GM12873 (cell line): Measurements from ENCODE around the gene BTLA.

Experiments
- TF ChIP-seq, protein P1 (sequence below): IDR thresholded peaks from 2 replicates; pipeline ENCODE4 v1.5.1; 2012; ENCODE audit warnings: low read depth, mild to moderate bottlenecking, moderate library complexity, low read length, control low read depth; ENCODE audit not compliant: insufficient read depth; ENCODE audit errors: missing control alignments

BTLA gene

DNA sequence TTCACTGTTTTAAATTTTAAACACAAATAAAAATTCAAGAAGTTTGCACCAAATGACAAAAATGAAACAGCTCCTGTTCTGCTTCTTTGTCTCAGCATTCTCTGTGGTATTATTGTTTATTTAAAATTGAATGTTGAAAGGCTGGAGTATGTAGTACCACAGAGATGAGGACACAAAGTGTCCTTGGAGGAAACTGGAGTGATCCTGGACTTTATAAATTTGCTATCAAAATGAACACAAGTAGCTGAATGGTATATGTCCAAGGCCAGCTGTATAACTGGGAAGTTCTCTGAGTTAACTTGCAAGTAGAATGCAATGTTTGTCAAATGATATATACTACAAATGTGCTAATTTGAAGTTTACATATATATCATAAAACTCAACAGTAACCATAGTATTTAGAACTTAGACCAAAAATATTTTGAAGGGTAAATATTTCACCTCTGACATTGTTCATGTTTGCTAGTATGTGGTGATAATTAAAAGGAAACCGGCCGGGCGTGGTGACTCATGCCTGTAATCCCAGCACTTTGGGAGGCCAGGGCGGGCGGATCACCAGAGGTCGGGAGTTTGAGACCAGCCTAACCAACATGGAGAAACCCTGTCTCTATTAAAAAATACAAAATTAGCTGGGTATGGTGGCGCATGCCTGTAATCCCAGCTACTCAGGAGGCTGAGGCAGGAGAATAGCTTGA lies 12.3 kb downstream of the BTLA start:
- TF ChIP-seq, protein P1, sequence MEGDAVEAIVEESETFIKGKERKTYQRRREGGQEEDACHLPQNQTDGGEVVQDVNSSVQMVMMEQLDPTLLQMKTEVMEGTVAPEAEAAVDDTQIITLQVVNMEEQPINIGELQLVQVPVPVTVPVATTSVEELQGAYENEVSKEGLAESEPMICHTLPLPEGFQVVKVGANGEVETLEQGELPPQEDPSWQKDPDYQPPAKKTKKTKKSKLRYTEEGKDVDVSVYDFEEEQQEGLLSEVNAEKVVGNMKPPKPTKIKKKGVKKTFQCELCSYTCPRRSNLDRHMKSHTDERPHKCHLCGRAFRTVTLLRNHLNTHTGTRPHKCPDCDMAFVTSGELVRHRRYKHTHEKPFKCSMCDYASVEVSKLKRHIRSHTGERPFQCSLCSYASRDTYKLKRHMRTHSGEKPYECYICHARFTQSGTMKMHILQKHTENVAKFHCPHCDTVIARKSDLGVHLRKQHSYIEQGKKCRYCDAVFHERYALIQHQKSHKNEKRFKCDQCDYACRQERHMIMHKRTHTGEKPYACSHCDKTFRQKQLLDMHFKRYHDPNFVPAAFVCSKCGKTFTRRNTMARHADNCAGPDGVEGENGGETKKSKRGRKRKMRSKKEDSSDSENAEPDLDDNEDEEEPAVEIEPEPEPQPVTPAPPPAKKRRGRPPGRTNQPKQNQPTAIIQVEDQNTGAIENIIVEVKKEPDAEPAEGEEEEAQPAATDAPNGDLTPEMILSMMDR = no peak

DNA sequence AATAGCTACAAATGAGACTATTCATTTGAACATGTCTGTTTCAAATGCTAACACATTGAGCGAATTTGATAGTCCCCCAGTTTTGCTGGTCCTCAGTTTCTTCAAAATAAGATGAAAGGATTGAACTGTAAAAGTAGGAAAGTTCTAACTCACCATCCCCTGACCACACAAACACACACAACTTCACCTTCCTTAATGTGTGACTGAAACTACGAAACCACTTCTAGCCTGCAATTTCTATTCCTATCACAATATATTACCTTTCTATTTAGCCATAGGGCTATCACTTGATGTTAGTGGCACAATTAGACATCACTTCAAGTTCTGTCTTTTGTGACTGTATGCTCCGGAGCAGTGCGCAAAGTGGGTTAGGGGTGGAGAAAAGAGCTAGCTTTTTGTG lies 14.9 kb downstream of the BTLA start:
- TF ChIP-seq, protein P1 = no peak

DNA sequence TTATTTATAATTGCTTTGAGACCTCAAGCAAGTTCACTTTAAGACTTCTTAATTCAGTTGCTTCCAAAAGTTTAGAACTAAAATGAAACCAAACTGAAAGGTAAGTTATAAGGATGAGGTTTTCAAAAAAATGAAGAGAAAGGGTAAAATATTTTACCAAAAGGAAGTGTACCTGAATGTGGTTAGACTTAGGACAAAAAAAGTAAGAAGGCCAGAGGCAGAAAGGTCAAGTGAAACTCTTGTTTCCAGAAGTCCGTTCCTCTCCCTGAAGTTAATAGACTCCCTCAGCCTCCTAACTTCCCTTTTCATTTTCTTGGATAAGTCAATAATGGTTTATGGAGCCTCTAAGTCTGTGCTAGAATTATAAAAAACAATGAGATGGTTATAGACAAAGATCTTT lies 16.6 kb downstream of the BTLA start:
- TF ChIP-seq, protein P1 = no peak

DNA sequence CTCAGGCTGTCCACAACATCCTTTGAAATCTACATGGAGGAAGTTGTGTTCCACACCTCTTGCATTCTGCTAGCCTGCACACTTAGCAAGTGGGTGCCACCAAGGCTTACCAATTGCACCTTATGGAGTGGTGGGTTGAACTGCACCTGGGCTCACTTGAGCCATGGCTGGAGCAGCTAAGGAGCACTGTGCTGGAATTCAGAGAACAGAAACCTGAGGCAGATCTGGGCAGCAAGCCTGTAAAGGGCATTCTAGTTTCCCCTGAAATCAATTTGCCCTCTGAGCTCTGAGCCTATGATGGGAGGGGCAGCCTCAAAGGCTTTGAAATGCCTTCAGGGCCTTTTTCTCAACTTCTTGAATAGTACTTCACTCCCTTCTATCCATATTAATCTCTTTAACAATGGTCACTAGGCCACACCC lies 18.0 kb downstream of the BTLA start:
- TF ChIP-seq, protein P1 = no peak

DNA sequence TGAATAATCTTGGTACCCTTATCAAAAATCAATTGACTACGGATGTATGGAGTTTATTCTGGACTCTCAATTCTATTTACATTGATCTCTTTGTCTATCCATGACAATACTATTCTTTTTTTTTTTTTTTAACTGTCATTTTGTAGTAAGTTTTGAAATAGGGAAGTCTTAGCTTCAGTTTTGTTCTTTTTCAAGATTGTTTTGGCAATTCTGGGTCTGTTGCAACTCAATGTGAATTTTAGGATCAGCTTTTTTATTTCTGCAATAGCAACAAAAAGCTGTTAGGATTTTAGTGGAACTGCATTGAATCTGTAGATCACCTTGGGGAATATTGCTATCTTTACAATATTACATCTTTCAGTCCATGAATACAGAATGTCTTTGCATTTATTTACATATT lies 21.4 kb downstream of the BTLA start:
- TF ChIP-seq, protein P1 = no peak

DNA sequence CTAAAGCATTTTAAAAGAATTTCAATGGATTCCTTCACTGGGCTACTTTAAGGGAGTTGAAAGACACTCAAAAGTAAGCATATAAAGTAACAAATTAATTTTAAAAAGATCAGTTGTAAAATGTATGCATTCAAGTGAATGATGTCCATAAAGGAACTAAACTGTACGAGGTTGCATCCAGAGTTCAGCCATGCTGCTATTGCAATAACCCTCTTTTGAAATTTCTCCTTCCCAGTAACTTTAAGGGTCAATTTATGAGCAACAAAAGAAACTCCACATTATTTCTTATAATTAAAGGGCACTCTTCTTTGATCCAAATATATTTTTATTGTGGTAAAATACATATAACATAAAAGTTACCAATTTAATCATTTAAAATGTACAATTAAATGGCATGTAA lies 22.9 kb downstream of the BTLA start:
- TF ChIP-seq, protein P1 = no peak

DNA sequence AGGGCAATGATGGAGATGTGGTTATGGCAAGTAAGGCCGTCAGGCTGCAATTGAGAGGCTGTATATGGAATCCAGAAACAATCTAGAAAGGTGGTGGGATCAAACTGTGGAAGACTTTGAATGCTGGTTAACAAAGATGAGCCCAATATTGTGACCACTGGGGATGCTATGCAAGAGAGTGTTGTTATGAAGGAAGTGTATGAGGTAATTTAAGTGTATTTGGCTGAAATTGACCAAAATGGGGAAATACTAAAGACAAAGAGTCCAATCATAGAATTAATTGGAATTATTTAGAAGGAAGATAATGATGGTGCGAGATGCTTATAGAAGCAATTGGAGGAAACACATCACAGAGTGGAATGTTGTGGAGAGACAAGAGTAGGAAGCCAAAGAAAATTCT lies 24.5 kb downstream of the BTLA start:
- TF ChIP-seq, protein P1 = no peak
